ENCODE results near the gene TSGA10IP. TPM values are rescaled to one million over a fixed set of nuclear protein-coding genes. Genes with fewer than 3 reads are reported as not detected.

The TSGA10IP gene
- not detected for polyA plus RNA-seq

DNA sequence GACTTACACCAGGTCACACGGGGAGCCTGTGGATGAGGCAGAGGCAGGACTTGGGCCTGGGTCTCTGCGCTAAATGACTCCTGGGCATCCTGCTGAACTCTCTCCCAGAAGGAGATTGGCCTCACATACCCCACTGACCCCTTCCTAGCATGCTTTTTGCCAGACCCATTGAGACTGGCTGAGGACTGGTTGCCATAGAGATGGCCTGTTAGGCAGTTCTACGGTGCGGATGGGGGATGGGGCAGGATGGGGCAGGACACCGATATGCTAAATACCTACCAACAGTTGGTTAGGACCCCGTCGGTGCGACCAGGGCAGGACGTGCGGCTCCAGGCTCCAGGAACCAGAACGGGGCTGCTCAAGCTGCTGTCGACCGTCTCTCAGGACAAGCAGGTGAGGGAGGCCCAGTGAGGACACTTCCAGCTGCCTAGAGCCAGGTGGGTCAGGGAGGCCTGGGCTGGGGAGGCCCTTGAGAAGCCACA lies at the start of gene TSGA10IP:
TSGA10IP (plus strand) TSS at position 51 of the 482 bp plus-strand sequence; CDS start at position 247, 196 bp downstream.
- H3K27ac ChIP-seq (ENCODE audit: low read depth, low read length) = no peak within 1 kb of the TSS
- WGBS, 3 donors = 62 to 76% (median 70%) methylated on average over 13 of the region's 13 CpGs

DNA sequence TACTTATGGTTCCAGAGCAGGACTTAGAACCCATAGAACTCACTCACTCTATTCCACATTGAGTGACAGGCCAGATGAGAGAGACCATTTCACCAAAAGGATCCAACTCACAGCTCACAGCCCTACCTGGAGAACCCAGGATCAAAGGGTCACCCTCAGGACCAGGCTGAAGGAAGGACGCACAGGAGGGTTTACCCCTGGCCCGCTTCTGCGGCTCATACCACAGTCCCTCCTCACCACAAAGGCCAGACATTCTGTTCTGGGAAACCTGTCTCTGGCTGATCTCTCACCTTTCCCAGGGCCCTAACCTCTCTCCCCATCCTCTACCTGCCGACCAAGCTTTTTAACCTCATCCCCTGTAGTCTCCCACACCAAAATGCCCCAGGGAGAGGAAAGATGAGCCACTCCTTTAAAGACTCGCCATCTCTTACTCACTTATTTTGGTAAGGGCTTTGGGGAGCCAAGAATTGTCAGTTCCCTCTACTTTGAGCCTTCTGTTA lies 49.7 kb upstream of the TSGA10IP start:
- H3K27ac ChIP-seq (ENCODE audit: low read depth, low read length) = no peak overlapping the region
- 87 to 96% (median 92%) methylated on average over 5 of the region's 5 CpGs for WGBS, 3 donors

DNA sequence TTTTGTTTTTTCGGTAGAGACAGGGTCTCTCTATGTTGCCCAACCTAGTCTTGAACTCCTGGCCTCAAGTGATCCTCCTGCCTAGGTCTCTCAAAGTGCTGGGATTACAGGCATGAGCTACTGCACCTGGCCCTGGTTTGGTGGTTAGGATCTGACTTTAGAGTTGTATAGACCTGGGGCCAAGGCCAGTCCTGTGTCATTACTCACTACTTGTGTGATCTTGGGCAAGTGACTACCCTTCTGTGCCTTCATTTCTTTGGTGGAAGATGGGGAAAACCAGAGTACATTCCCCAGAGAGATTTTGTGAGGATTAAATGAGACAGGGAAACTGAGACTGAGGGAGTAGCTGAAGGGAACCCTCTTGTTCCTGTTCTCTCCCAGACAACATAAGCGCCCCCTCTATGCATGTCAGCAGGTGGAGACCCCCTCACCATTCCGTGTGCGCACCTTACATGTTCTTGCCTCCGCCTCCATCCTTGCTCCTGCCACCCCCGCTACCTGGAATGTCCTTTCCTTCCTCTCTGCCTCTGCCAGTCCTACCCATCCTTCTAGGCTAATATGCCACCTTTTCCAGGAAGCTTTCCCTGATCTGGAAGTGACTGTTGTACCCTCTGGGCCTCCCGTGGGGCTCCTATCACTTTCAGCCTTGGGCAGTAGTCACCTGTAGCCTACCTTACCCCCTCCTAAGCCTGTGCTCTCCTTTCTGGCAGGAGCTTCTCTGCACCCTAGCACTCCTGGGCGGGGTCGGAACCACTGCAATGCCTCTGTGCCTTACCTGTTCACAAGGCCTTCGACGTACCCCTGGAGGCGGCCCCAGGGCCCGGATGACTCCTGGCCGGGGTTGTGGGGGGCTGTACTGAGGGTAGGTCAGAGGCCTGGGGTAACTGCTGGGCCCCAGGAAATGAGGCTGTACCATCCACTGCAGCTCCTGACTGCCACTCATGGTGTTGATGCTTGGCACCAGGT lies 49.0 kb upstream of the TSGA10IP start:
- WGBS, 3 donors = 87 to 94% (median 94%) methylated on average over 14 of the region's 14 CpGs
- no peak overlapping the region for H3K27ac ChIP-seq (ENCODE audit: low read depth, low read length)

DNA sequence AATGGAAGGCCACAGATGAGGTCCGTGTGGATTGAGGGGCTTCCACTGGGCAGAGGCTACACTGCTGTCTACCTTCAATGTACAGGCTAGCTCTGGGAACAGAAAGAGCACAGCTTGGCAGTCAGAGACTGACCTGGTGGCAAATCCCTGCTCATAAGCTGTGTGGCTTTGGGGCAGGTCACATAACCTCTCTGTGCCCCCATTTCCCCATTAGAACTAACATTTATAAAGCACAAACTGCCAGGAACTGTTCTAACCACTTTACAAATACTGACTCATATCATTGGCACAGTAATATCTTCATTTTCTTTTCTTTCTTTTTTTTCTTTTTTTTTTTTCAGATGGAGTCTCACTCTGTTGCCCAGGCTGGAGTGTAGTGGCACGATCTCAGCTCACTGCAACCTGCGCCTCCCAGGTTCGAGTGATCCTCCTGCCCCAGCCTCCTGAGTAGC lies 48.2 kb upstream of the TSGA10IP start:
- H3K27ac ChIP-seq (ENCODE audit: low read depth, low read length) = no peak overlapping the region
- WGBS, 3 donors = 86 to 94% (median 93%) methylated on average over 4 of the region's 4 CpGs

DNA sequence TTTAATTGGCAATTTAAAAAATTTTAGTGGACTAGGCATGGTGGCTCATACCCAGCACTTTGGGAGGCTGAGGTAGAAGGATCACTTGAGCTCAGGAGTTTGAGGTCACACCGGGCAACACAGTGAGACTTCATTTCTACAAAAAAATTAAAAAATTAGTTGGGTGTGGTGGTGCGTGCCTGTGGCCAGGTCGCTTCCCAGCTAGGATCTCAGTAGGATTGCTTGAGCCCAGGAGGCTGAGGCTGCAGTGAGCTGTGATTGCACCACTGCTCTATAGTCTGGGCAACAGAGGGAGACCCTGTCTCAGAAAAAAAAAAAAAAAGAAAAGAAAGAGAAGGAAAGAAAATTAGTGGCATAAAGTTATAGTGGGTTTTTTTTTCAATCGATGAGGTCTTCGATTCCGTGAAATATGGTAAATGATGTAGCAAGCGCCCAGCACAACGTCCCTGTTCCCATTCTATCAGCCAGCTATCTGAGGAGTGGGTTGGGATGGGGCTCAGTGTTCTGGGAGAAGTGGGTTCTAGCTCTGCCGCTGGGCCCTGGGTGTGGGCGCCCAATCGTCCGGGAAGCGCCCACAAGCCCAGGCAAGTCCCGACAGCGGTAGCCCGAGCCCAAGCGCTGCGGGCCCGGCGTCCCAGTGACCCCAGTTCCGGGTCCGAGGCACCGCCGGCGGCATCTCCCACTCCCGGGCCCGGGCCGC lies 46.5 kb upstream of the TSGA10IP start:
- WGBS, 3 donors = 25 to 41% (median 27%) methylated on average over 16 to 28 of the region's 28 CpGs
- no peak overlapping the region for H3K27ac ChIP-seq (ENCODE audit: low read depth, low read length)

DNA sequence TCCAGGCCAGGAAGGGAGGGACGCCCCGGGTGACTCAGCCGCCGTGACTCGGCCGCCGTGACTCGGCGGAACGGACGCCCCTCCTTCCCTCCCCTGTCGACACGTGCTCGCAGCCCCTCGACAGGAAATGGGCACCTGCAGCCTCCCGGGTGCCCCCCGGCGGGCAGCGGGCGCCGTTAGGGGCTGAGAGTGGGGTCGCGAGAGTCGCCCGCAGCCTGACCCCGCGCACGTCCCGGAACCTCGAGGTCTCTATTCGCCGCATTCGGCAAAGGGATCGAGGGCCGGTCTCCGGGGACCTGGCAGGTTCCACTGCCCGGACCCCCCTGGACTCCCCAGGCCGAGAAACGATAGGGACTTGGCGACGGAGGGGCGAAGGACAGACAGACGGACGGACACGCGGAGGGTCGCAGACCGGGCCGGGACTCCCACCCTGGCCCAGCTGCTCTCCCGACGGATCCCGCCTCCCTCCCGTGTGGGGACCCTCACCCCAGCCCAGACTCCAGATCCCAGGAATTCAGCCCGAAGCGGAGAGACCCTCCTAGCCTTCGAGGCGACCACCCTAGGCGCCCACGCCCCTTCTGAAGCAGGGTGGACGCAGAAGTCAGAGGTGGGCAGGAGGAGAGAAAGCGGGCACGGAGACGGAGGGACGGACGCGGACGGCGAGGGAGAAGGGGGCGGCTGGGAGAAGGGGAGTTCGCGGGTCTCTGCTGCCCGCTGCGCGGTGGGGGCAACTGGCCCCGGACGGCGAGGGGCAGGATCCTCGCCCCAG lies 45.7 kb upstream of the TSGA10IP start:
- H3K27ac ChIP-seq (ENCODE audit: low read depth, low read length) = no peak overlapping the region
- WGBS, 3 donors = 1 to 2% (median 2%) methylated on average over 64 to 78 of the region's 78 CpGs

DNA sequence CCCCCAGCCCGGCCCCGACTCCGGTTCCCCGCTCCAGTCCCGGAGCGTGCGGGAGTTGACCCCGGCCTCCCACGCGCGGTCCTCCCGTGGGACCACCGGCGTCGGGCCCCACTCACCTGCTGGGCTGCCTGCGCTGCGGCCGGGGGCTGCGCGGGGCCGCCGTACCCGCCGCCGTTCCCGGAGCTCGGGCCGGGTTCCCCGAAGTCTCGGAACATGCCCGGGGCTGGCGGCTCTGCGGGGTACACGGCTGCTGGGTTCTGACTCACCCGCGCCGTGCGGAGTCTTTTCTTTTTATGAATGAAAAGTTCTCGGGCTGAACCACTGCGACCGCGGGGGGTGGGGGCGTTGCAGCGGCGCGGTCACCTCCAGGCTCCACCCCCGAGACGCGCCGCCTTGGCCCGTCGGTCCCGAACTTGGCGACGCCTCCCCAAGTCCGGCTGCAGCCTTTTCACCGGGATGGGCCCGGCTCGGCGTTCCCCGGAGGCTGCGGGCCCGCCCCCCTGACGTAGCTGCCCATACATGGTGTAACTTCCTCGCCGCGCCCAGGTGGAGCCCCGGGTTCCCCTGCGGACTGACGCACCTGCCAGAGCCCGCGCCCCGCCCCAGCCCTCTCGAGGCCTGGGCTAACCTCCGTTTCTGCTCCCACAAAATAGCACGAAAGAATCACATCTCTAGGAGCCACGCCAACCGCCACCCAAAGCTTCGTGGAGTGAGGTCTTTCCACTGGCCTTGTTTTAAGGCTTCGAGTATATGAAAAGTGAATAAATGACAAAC lies 45.0 kb upstream of the TSGA10IP start, which contains the start of gene FOSL1:
FOSL1 (minus strand) TSS at position 264 of the 774 bp plus-strand sequence; CDS start at position 215, 49 bp downstream.
- WGBS, 3 donors = 1 to 3% (median 2%) methylated on average over 68 to 80 of the region's 80 CpGs
- no peak within 1 kb of the TSS for H3K27ac ChIP-seq (ENCODE audit: low read depth, low read length)

DNA sequence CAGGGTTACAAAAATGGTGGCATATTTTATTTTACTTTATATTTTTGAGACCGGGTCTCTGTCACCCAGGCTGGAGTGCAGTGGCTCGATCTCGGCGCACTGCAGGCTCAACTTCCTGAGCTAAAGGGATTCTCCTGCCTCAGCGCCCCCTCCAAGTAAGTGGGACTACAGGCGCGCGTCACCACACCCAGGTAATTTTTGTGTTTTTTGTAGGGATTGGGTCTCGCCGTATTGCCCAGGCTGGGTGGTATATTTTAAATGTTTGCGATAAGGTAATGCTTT lies 44.4 kb upstream of the TSGA10IP start:
- 73 to 83% (median 75%) methylated on average over 11 of the region's 11 CpGs for WGBS, 3 donors
- H3K27ac ChIP-seq (ENCODE audit: low read depth, low read length) = no peak overlapping the region

DNA sequence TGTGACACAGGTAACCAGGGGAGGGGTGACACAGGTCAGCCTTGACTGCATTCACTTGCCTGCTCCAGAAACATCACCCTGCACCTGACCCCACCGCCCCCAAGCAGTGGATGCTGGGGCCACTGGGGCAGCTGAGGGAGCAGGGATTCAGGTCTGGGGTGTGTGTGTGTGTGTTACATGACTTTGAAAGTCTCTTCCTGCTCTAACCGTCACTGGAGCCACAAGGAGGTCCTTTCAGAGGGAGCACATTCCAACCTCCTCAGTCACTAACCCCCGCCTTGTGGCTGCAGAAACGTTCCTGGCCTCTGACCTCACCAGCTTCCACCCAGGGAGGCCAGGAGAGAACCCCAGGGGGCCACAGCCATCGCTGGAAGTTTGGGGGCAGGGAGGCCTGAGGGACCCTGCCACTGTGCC lies 42.2 kb upstream of the TSGA10IP start:
- no peak overlapping the region for H3K27ac ChIP-seq (ENCODE audit: low read depth, low read length)
- 22 to 51% (median 26%) methylated on average over 5 of the region's 5 CpGs for WGBS, 3 donors

DNA sequence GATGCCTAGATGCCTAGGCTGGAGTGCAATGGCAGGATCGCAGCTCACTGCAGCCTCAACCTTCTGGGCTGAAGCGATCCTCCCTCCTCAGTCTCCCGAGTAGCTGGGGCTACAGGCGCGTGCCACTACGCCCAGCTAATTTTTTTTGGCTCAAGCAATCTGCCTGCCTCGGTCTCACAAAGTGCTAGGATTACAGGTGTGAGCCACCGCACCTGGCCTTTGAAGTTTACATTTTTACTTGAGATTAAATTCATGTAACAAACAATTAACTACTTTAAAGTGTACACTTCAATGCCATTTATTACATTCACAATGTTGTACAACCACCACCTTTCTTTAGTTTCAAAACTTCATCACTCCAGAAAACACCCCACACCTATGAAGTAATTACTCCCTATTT lies 41.6 kb upstream of the TSGA10IP start:
- no peak overlapping the region for H3K27ac ChIP-seq (ENCODE audit: low read depth, low read length)
- WGBS, 3 donors = 65 to 82% (median 74%) methylated on average over 8 of the region's 8 CpGs

DNA sequence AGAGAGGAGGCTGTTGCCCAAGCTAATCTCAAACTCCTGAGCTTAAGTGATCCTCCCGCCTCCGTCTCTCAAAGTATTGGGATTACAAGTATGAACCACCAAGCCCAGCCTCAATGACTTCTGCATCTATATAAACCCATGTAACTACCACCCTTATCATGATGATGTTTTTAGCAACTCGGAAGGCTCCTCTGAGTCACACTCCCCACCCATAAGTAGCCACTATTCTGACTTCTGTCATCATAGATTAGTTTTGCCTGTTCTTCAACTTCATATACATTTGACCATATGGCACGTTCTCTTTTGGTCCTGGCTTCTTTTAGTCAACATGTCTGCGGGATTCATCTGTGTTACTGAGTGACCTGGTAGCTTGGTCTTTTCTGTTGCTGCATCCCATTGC lies 38.7 kb upstream of the TSGA10IP start:
- no peak overlapping the region for H3K27ac ChIP-seq (ENCODE audit: low read depth, low read length)
- 84 to 88% (median 88%) methylated on average over 5 of the region's 5 CpGs for WGBS, 3 donors

DNA sequence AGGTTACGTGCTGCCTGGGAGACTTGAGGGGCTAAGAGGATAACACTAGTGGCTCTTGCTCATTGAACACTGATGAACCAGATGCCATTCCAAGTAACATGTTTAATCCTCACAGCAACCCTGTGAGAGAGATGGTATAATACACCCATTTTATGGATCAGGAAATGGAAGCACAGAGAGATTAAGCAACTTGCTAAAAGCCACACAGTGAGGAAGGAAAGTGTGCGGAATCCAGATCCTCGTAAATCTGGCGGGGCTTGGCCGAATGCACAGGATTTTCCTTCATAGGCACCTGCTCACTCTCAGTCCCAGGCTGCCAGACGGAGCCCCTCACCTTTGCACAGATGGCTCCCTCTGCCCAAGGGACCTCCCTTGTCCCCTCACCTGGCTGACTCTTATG lies 37.4 kb upstream of the TSGA10IP start:
- 75 to 81% (median 80%) methylated on average over 6 of the region's 6 CpGs for WGBS, 3 donors

DNA sequence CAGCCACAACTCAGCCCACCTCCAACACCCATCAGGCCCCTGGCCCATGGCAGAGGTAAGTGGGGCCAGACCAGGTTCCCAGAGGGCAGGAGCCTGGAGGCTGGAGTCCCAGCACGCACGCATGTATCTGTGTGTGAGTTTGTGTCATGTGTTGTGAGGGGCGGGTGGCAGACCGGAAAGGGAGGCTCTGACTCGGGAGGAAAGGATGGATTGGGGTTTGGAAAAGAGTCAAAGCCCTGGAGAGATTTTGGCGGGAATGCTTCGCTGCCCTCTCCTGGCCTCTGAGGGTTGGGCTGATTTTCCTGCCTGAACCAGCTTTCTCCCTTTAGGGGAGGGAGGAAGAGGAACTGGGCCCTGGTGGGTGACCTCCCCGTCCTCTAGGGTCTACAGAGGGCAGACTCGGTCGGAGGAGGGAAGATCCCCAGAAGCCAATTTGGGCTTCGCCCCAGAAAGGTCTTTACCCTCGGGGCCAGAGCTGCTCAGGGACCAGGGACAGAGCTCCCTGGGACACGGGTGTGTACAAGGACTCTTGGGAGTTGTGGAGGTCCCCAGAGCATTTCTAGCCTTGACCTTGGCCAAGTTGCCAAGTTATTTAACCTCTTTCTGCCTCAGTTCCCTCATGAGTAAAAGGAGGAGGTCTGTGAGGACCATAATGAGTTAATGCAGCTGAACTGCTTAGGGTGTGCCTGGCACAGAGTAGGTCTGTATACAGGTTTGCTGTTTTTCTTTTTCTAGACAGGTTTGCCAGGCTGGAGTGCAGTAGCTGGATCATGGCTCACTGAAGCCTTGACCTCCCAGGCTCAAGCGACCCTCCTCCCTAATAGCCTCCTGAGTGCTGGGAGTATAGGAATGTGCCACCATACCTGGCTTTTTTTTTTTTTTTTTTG lies 33.4 kb upstream of the TSGA10IP start:
- no peak overlapping the region for H3K27ac ChIP-seq (ENCODE audit: low read depth, low read length)
- 18 to 22% (median 19%) methylated on average over 14 of the region's 14 CpGs for WGBS, 3 donors

More for the DNA sequence above, 37.4 kb upstream of the TSGA10IP start:
- no peak overlapping the region for H3K27ac ChIP-seq (ENCODE audit: low read depth, low read length)

DNA sequence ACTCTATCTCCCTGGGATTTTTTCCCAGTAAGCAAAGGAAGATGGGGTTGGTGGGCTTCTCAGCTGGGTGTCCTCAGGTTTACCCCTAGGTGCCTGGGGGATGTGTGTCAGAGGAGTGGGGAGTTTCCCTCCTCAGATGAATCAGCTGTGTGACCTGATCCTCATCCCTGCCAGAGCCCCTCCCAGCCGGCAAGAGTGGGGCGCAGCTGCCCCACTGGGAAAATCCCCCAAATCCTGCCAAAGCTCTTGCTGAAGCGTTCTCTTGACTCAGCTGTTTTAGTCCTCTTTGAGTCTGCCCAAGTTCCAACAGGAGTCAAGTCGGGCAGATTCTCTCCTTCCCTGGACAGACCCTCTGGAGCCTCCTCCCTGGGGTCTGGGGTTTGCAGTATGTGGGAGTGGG lies 32.4 kb upstream of the TSGA10IP start:
- 45 to 71% (median 48%) methylated on average over 4 of the region's 4 CpGs for WGBS, 3 donors
- no peak overlapping the region for H3K27ac ChIP-seq (ENCODE audit: low read depth, low read length)

DNA sequence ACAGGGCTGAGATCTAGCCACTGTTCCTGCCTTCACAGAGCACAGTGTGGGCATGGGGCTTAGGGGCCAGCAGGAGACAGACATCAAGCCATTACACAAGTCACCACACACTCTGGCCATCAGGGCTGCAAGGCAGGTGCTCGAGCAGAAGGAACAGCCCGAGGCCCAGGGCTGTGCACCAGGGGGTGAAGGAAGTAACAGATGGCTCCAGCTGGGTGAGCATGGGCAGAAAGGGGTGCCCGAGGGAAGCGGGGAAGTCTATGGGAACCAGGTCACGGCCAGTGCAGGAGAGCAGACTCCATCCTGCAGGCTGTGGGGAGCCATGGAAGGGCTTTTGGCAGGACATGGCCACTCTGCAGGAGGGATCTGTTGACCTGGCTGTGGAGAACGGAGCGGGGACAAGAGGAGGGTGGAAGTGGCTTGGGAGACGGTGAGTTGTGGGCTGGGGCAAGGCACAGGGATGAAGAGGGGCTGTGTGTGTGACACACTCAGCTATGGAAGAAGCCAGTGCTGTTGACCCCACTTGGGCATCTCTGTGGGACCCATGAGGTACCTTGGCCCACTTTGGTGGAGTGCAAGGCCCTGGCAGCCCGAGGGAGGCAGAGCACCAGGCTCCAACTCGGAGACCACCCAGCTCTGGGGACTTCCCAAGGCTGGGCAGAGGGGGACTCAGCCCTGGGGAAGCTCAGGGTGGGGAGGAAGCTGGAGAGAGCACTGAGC lies 30.0 kb upstream of the TSGA10IP start:
- H3K27ac ChIP-seq (ENCODE audit: low read depth, low read length) = no peak overlapping the region
- WGBS, 3 donors = 46 to 63% (median 52%) methylated on average over 10 of the region's 10 CpGs

DNA sequence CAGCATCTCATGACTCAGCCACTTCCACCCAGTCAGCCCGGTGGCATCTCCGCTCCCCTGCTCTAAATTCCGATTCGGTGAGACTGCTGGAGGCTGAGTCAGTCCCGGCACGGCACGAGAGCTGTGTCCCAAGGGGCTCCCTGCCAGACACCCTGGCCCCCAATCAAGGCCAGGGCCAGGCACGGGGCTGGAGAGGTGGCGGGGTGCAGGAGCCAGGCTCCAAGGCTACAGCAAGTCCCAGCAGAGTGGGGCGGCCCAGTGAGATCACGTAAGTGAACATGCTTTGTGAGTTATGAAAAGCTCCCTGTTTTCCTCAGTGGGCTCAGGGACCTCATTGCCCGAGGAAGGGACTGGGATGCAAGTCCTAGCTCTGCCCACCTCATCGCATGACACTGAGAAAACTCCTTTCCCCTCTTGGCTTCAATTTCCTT lies 29.4 kb upstream of the TSGA10IP start:
- H3K27ac ChIP-seq (ENCODE audit: low read depth, low read length) = no peak overlapping the region
- WGBS, 3 donors = 14 to 52% (median 18%) methylated on average over 11 to 13 of the region's 13 CpGs
